ENCODE data around the gene ANKRD9. TPM values are rescaled to one million over a fixed set of nuclear protein-coding genes. Genes with fewer than 3 reads are reported as not detected.

Gene ANKRD9
- total and polyA plus RNA-seq, 2 donors (not counting 3 experiments of a cell fraction or from before 2014, with no cell fraction given) = 21.0 to 24.6 TPM

GRCh38 chr14:102479777-102480176 is 29.8 kb downstream of the ANKRD9 start:
- H3K4me1 ChIP-seq (ENCODE audit: control insufficient read depth, extremely low read depth, insufficient read depth, low read length) = no peaks in the 10 kb centered on the region
- ChIA-PET CTCF (no interaction called here), POLR2A (no interaction called here)
- H3K79me2 ChIP-seq (ENCODE audit: control insufficient read depth, insufficient read depth, low read length) = no peaks in the 10 kb centered on the region
- no peaks in the 10 kb centered on the region for H3K9me3 ChIP-seq (replicated peaks; ENCODE audit: control insufficient read depth, insufficient read depth, low read length)
- intact Hi-C loops (cut with micrococcal nuclease) = no loop called here
- BruUV-seq (replicated peaks) = no TSS peak
- H3K9ac ChIP-seq (replicated peaks; ENCODE audit: extremely low read depth, insufficient read depth, low read length) = no peak overlapping the region
- H3K36me3 ChIP-seq (ENCODE audit: control insufficient read depth in 2 of 2, extremely low read depth in 1 of 2, insufficient read depth in 2 of 2, low read length in 2 of 2) = no peaks in the 10 kb centered on the region
- DNase-seq (ENCODE audit: low read depth, low spot score) (no peak), FAIRE-seq (no peak)
- TF ChIP-seq POLR2A (IDR thresholded peaks at IDR 0.05; ENCODE audit: low read depth, low read length) (no peak), CTCF (IDR thresholded peaks at IDR 0.05; ENCODE audit: extremely low read depth in 1 of 2, insufficient read depth in 1 of 2, low read depth in 1 of 2, low read length in 2 of 2) (no peak), MYC (IDR thresholded peaks at IDR 0.05; ENCODE audit: low read depth, low read length) (no peak), GATA2 (IDR thresholded peaks at IDR 0.05; ENCODE audit: insufficient read depth, insufficient read length, low read depth, low read length) (no peak), MAX (IDR thresholded peaks at IDR 0.05; ENCODE audit: insufficient read depth, insufficient read length) (no peak), EZH2 (IDR thresholded peaks at IDR 0.05; ENCODE audit: borderline replicate concordance, low read depth, low read length, severe bottlenecking) (no peak), JUN (IDR thresholded peaks at IDR 0.05; ENCODE audit: borderline replicate concordance, insufficient read depth, insufficient read length, low read depth) (no peak), POLR2AphosphoS5 (IDR thresholded peaks at IDR 0.05; ENCODE audit: insufficient read depth, low read depth, low read length) (no peak), FOS (IDR thresholded peaks at IDR 0.05; ENCODE audit: borderline replicate concordance, insufficient read depth, low read length) (no peak)
- H3K27ac ChIP-seq (ENCODE audit: insufficient read depth, low read depth, low read length) = no peak overlapping the region
- H3K4me3 ChIP-seq (replicated peaks in 1 of 3; ENCODE audit: insufficient read depth in 1 of 3, low read depth in 1 of 3, low read length in 3 of 3) = no peak overlapping the region
- no peaks in the 10 kb centered on the region for H3K9me1 ChIP-seq (replicated peaks; ENCODE audit: control insufficient read depth, extremely low read depth, insufficient read depth, low read length)
- H4K20me1 ChIP-seq (replicated peaks; ENCODE audit: control insufficient read depth, extremely low read depth, insufficient read depth, low read length) = no peaks in the 10 kb centered on the region
- no peak overlapping the region for H3K4me2 ChIP-seq (ENCODE audit: insufficient read depth, low read length)
- H3K27me3 ChIP-seq (ENCODE audit: control insufficient read depth in 2 of 2, insufficient read depth in 2 of 2, low read length in 2 of 2) = no peaks in the 10 kb centered on the region
- dilution Hi-C loops (cut with MboI; ENCODE audit: extremely low pct_ligation_motif_present, low sequenced_read_pairs) = no loop called here
- H2AFZ ChIP-seq (ENCODE audit: low read depth, low read length) = no peak overlapping the region
